SIG-M5 treated with dmso at 0.1 percent for 504 hours (cell line): ENCODE results near the gene GNAS-AS1.
"Not testable (repeated sequence)": the region's sequence is repeated elsewhere in the genome, so short reads cannot be mapped to it uniquely, and the experiment has no call there.

Experiments
- DNase-seq: peaks from one replicate; lab custom pipeline; 2025; ENCODE audit not compliant: unreplicated experiment; lab: John Stamatoyannopoulos, UW

The GNAS-AS1 gene

GRCh38 chr20:58837717-58838116, 13.0 kb downstream of the GNAS-AS1 start:
- DNase-seq, result no peak

GRCh38 chr20:58836616-58837204, 14.0 kb downstream of the GNAS-AS1 start:
- no peak for DNase-seq

DNA sequence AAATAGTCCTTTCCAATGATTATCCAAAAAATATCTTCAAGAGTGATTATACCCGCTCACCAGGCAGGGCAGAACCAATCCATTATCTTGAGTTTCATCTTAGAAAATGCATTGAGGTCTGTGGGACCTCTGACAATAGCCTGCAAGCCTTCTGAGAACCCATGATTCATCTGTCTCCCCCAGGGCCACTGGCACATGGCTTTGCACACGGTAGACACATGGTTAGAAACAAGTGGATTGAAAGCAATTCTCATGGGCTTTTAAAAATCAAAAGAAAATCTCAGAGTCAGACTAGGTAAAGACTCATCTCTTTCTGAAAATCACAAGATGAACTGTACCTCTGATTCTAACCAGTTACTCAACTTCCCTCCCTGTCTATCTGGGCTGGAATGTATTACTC, 15.5 kb downstream of the GNAS-AS1 start:
- DNase-seq, result no peak

- DNase-seq, result no peak
These were observed 16.8 kb downstream of the GNAS-AS1 start for GRCh38 chr20:58833921-58834320.

DNA sequence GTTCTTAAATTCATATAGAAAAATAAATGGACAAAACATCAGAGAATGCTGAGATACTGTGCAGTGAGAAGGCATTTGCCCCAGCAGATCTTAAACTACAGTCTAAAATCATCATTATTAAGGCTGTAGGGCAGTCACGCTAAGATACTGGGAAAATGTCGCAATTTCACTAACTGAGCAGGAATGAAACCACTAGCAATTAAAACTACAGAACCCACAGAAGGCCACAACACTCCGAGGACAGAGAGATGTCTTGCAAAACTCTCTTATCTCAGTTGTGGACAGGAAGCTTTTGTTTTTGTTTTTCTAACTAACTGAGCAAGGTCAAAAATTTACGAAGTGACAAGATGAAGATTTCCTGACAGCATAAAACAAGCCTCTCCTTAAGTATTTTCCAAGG, 18.2 kb downstream of the GNAS-AS1 start:
- DNase-seq, result peak; percentile 46

DNA sequence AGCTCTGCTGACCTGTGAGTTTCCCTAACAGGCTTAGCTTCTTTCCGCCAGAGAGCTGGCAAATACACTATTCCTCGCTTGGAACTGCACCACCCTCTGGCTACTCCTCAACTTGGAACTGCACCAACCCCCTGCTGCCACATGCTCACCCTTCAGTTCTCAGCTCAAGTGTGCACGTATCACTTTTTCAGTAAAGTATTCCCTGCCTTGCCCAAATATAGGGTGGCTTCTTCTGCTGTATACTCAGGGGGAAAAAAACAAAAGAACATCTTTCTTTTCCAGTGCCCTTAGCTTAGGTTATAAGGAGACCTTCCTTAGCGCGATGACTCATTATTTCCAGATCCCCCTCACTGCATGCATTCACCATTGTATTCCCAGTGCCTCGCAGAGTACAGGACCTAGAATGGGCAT, 21.2 kb downstream of the GNAS-AS1 start:
- DNase-seq, result no peak

GRCh38 chr20:58828804-58829203, 21.9 kb downstream of the GNAS-AS1 start:
- not testable (repeated sequence) for DNase-seq

DNA sequence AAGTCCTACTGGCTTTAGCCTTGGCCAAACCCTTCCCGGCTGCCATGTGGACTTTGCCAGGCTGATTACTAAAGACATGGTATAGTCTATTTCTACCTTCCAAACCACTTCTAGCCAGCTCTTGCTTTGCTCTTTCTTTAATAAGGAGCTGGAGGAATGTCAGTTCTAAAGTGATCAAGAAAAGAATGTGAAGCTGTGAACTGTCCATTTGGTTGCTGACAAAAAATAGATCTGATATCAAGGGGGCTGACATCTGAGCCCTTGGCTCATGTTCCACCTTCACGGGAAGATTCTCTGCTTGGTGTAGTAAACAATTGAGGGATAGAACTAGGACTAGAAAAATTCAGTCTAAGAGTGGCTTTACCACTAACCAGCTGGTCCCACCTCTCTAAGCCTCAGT, 22.6 kb downstream of the GNAS-AS1 start:
- DNase-seq, result no peak

GRCh38 chr20:58826271-58826670, 24.4 kb downstream of the GNAS-AS1 start:
- DNase-seq, result no peak

- no peak for DNase-seq
These were observed 25.3 kb downstream of the GNAS-AS1 start for GRCh38 chr20:58825450-58825849.

GRCh38 chr20:58824843-58825242, 25.9 kb downstream of the GNAS-AS1 start:
- DNase-seq, result no peak

GRCh38 chr20:58822748-58823730, 27.7 kb downstream of the GNAS-AS1 start:
- no peak for DNase-seq

DNA sequence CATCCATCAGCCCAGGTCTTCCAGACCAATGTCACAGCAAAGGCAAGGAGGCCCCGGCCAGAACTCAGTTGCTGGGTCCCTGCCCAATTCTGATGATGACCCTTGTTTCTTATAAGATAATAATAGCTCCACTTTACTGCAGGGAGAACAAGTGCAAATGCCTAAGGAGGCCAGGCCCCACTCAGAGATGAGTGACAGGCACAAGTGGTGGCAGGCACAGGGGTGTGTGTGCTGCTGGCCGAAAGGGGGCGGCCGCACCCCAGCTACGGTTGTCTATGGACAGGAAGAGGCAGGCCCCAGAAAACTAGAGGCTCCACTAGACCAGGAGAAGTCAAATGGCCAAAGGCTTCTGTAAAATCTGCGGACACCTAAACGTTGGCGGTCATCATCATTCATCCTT, 28.6 kb downstream of the GNAS-AS1 start:
- DNase-seq, result no peak

- DNase-seq, result not testable (repeated sequence)
These were observed 30.2 kb downstream of the GNAS-AS1 start for GRCh38 chr20:58820515-58820914.

DNA sequence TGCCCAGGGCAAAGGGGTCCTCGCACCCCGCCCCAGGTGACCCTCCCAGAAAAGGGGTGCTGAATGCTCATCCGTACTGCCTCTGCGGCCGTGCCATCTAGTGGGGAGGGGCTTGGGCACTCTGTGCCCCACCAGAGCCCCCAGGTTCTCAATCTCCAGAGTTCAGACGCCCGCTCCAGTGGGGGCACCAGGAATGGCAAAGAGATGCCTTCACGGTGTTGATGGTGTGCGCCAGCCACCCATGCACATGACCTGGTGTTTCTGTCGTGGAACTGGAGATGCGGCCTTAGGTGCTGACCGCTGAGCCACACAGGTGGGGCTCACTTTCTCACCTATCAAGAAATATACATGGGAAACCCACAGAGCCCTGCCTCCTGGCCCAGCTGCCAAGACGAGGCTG, 30.8 kb downstream of the GNAS-AS1 start:
- DNase-seq, result no peak

DNA sequence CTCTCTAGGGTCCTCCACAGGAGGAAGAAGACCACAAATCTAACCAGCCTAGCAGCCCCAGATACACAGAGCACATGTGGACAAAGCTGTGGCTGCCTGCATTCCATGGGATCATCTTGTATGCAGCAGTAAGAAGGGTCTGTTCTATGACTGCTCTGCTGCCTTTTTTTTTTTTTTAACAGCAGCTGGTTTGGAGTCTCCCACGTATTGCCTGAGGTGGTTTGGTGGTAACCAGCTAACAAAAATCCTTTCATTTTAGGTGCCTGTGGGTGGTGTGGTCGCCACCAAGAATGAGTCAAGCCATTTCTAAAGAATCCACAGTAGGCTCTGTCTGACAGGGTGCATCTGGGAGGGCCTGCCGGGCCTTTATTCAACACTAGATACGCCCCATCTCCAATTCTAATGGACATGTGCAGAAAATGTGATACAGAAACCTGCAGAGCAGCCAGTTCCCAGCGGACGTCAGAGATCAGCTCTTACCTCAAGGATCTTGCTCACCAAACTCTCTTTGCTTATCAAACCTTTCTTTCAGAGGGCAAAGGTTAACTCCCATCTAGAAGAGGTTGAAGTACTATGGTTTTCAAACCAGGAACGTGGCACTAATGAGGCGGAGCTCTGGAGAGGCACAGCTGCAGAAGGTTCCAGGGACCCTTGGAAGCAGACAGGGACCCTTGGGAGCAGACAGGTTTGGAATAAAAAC, 32.0 kb downstream of the GNAS-AS1 start:
- DNase-seq, result no peak

DNA sequence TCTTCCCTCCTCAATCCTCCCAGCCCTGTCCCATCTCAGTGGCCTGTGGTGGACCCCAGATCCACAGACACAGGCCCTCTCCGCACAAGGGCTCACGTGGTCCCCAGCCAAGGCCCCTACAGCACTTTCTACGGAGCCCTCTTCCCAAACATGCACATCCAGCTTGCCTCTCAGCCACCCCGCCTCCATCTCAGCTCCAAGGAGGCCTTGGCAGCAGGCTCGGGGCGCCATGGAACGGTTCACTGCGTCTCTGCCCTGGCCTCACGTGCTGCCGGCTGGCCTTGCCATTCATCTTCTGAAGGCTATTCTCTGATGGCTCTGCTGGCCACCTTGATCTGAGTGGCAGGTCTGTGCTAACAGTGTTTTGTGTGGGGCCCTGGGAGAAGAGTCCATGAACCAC, 33.0 kb downstream of the GNAS-AS1 start:
- no peak for DNase-seq

GRCh38 chr20:58816957-58817651, 33.6 kb downstream of the GNAS-AS1 start:
- DNase-seq, result no peak

DNA sequence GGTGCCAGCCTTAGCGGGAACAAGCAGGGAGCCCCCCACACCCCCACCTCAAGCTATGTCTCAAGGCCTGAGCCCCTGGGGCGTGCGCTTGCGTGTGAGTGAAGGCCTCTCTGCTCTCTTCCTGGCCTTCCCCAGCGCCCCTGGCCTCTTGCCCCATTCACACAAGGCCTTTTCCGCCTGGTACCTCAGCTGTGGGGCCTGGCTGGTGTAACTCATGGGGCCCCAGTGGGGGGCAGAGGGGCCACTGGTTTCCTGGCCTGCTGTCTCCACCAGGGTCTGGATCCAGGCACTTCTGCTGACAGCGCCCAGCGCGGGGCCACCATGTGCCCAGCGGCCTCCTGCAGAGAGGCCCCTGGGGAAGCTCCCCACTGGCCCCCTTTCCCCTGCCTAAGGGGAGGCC, 34.7 kb downstream of the GNAS-AS1 start:
- no peak for DNase-seq

- DNase-seq, result no peak
These were observed 35.3 kb downstream of the GNAS-AS1 start for GRCh38 chr20:58815448-58815847.

DNA sequence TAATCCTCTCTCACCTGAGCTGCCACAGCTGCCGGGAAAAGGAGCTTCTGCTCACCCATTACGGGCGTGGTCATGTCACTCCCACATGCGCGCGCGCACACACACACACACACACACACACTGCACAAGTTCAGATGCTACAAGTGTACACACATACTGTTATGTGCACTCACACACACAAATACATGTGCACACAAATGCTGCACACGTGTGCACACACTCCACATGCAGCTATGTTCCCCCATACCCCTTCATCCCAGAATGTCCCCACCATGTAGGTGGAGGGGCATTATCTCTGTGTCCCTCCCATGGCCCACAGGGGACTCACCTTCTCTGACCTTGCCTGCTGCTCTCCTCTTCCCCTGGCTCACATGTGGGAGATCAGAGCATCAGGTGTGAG, 37.3 kb downstream of the GNAS-AS1 start:
- DNase-seq, result no peak
